Type B pancreatic cell (in vitro differentiated cells): ENCODE measurements around the gene GNA12. TPM values are rescaled to one million over a fixed set of nuclear protein-coding genes. Genes with fewer than 3 reads are reported as not detected.
A peak's percentile ranks its signal among the peaks of the same experiment; 100 is the strongest.

ENCODE experiments used
- DNase-seq: peaks from one replicate; pipeline ENCODE4 v3.0.0; 2021; ENCODE audit warnings: mixed read lengths; ENCODE audit not compliant: unreplicated experiment; ENCODE audit errors: extremely low spot score
- H3K27ac Mint-ChIP-seq: 2 replicates; pipeline ENCODE4 v1.8.0; 2021; ENCODE audit warnings: mild to moderate bottlenecking, mixed read lengths
- H3K27me3 Mint-ChIP-seq: 2 replicates; pipeline ENCODE4 v1.8.0; 2021; ENCODE audit warnings: mixed read lengths
- H3K36me3 Mint-ChIP-seq: 2 replicates; pipeline ENCODE4 v1.8.0; 2021; ENCODE audit warnings: mixed read lengths
- H3K4me1 Mint-ChIP-seq: one replicate; pipeline ENCODE4 v1.8.0; 2021; ENCODE audit warnings: mixed read lengths; ENCODE audit not compliant: unreplicated experiment
- H3K4me3 Mint-ChIP-seq: 2 replicates; pipeline ENCODE4 v1.8.0; 2021; ENCODE audit warnings: mild to moderate bottlenecking, mixed read lengths
- H3K9me3 Mint-ChIP-seq: 2 replicates; pipeline ENCODE4 v1.8.0; 2021; ENCODE audit warnings: mixed read lengths
- long read RNA-seq: library from polyadenylated mRNA; unstranded; transcript quantifications from one replicate; pipeline ENCODE4 v2.0.0, GENCODE V29; 2020
- total RNA-seq: library from RNA; stranded (reverse); gene quantifications from 2 replicates; pipeline ENCODE4 v1.2.1, GENCODE V29; 2021; ENCODE audit warnings: low replicate concordance
- TF ChIP-seq, protein P1 (sequence below): fragments of 200-600 bp; sonication (generic); conservative IDR thresholded peaks from 2 replicates; pipeline ENCODE4 v1.5.0; 2021; ENCODE audit warnings: antibody characterized with exemption, mild to moderate bottlenecking

Gene GNA12, protein sequence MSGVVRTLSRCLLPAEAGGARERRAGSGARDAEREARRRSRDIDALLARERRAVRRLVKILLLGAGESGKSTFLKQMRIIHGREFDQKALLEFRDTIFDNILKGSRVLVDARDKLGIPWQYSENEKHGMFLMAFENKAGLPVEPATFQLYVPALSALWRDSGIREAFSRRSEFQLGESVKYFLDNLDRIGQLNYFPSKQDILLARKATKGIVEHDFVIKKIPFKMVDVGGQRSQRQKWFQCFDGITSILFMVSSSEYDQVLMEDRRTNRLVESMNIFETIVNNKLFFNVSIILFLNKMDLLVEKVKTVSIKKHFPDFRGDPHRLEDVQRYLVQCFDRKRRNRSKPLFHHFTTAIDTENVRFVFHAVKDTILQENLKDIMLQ
- 37.9 and 46.2 TPM in 2 replicates for total RNA-seq
- long read RNA-seq, partial matches to known transcripts, result 0 of 15 reads
- long read RNA-seq, other reads (novel, unspliced or antisense), result 15 of 15 reads

DNA sequence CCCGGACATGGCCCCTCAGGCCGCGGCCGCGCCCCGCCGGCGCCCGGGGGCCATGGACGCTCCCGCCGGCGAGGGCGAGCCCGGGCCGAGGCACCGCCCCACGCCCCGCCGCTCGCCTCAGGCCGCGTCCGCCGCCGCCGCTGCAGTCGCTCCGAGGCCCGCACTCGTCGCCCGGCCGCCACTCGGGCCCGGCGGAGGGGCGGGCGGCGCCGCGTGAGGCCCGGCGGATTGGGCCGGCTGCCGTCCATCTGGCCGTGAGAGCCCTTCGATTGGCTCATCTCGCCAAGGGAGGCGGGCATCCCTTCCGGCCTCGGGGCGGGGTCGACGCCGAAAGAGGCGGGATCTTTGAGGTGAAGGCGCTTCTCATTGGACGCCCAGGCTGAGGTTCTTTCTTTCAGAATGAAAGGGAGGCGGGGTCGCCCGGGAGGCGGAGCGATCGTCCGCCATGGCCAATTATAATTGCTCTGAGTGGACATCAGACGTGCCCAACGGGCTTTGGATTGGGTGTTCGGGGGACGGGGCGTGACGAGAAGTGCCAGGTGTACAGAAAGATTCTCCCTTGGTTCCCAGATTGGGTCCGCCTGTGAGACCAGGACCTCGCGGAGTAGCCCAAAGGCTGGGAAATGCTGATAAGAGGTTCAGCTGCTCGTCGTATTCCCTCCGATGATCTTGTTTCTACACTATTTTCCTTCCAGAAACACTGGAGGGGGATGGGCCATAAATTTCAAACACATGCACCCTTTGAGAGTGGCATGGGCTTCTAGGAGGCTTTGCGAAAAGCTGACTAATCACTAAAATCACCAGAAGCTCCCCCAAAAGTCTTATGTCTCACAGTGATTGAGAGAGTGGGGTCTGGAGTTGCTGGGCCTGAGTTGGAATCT lies at the start of gene GNA12:
Gene GNA12, minus strand, starts transcription at position 156 of the 881 bp plus-strand sequence. Its CDS starts 147 bp downstream, at position 9.
- peak within 1 kb of the TSS; percentile 91 for H3K4me3 Mint-ChIP-seq
- H3K27me3 Mint-ChIP-seq, result no peaks in the 10 kb centered on the region
- TF ChIP-seq, protein P1, sequence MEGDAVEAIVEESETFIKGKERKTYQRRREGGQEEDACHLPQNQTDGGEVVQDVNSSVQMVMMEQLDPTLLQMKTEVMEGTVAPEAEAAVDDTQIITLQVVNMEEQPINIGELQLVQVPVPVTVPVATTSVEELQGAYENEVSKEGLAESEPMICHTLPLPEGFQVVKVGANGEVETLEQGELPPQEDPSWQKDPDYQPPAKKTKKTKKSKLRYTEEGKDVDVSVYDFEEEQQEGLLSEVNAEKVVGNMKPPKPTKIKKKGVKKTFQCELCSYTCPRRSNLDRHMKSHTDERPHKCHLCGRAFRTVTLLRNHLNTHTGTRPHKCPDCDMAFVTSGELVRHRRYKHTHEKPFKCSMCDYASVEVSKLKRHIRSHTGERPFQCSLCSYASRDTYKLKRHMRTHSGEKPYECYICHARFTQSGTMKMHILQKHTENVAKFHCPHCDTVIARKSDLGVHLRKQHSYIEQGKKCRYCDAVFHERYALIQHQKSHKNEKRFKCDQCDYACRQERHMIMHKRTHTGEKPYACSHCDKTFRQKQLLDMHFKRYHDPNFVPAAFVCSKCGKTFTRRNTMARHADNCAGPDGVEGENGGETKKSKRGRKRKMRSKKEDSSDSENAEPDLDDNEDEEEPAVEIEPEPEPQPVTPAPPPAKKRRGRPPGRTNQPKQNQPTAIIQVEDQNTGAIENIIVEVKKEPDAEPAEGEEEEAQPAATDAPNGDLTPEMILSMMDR, result no peak
- H3K27ac Mint-ChIP-seq, result peak within 1 kb of the TSS; percentile 84
- H3K36me3 Mint-ChIP-seq, result peaks cover 22% of the 10 kb centered on the region
- DNase-seq, result peak; percentile 99
- H3K9me3 Mint-ChIP-seq, result no peaks in the 10 kb centered on the region
- H3K4me1 Mint-ChIP-seq, result peaks cover 10% of the 10 kb centered on the region

DNA sequence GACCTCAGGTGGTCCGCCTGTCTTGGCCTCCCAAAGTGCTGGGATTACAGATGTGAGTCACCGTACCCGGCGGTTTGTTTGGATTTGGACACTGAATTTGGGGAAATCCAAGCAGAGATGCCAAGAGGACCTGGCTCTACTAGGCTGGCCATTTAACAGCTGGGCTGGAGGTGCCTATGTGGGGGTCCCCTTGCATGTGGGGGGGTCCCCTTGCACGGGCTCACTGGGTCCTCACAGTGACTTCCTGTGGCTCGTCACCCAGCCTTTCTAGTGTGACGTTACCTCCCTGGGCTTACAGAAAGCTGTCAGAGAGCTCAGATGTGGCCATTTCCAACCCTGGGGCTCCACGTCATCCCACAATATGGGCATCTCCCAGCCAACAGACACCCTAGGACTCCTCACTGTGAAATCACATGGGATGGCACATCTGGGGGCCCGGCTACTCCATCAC lies 49.3 kb upstream of the GNA12 start:
- Mint-ChIP-seq H3K4me3 (no peak overlapping the region), H3K9me3 (no peaks in the 10 kb centered on the region), H3K4me1 (no peaks in the 10 kb centered on the region), H3K27me3 (no peaks in the 10 kb centered on the region), H3K27ac (no peak overlapping the region), H3K36me3 (no peaks in the 10 kb centered on the region)
- TF ChIP-seq, protein P1, result no peak
- DNase-seq, result no peak

DNA sequence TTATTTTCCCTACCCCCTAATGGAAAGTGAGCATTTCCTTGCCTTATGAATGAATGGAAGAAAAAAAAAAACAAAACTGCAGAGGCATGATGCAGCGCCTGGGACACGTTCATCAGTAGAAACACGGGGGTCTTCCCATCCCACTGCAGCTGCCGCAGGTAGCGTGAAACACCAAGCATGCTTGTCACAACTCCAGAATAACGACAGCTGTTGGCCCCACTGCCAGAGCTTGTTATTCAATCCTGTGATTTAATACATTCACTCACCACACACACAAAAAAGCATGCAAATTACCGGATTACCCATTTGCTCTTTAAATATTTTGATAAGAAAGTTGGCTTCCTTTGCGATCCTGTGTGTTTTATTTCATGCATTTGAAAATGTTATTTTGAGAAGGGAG lies 48.4 kb upstream of the GNA12 start:
- H3K27me3 Mint-ChIP-seq, result no peaks in the 10 kb centered on the region
- H3K9me3 Mint-ChIP-seq, result no peaks in the 10 kb centered on the region
- no peaks in the 10 kb centered on the region for H3K4me1 Mint-ChIP-seq
- H3K4me3 Mint-ChIP-seq, result no peak overlapping the region
- no peak for DNase-seq
- H3K27ac Mint-ChIP-seq, result no peak overlapping the region
- H3K36me3 Mint-ChIP-seq, result no peaks in the 10 kb centered on the region
- TF ChIP-seq, protein P1, result no peak

DNA sequence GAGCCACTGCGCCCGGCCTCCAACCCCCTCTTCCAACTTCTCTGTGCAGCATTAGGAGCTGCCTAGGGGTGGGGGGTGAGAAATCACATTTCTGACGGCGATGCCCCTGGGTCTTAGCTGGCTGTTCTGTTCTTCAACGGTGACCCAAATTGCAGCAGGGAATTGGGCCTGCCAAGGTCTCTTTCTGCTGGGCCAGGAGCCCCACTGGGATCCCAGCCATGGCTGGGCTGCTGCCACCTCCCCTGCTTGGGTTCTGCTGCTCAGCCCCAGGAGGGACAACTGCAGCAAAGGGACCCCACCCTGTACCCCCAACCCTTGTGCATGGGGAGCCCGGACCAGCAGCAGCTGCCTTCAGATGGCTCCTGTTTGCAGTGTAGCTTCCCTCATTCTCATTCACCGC lies 43.7 kb upstream of the GNA12 start:
- DNase-seq, result no peak
- H3K27ac Mint-ChIP-seq, result no peak overlapping the region
- H3K4me1 Mint-ChIP-seq, result peaks cover 15% of the 10 kb centered on the region
- no peaks in the 10 kb centered on the region for H3K9me3 Mint-ChIP-seq
- H3K4me3 Mint-ChIP-seq, result no peak overlapping the region
- TF ChIP-seq, protein P1, result no peak
- H3K27me3 Mint-ChIP-seq, result no peaks in the 10 kb centered on the region
- no peaks in the 10 kb centered on the region for H3K36me3 Mint-ChIP-seq

DNA sequence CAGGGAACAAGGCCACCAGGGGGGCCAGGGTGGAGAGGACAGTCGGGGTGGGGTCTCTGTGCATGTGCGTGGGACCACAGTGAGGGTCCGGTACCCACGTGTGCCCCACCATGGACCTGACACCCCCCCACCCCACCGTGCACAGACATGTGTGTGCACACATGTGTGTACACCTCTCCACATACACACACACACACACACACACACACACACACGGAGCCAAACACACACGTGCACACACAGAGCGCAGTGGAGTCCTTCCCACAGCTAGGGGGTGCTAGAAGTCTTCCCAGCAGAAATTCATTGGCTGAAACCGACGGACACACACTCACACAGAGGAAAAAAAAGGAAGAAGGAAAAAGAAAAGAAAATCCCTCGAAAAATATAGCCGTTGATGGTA lies 42.8 kb upstream of the GNA12 start:
- TF ChIP-seq, protein P1, result peak; percentile 82
- H3K4me3 Mint-ChIP-seq, result no peak overlapping the region
- no peaks in the 10 kb centered on the region for H3K36me3 Mint-ChIP-seq
- H3K27me3 Mint-ChIP-seq, result no peaks in the 10 kb centered on the region
- H3K27ac Mint-ChIP-seq, result no peak overlapping the region
- no peaks in the 10 kb centered on the region for H3K9me3 Mint-ChIP-seq
- no peak for DNase-seq
- peaks cover 15% of the 10 kb centered on the region for H3K4me1 Mint-ChIP-seq
